ENCODE data around the gene MTCH2. TPM values are rescaled to one million over a fixed set of nuclear protein-coding genes. Genes with fewer than 3 reads are reported as not detected.

MTCH2 gene
- total and polyA plus RNA-seq, 10 donors, result 21.5 to 47.1 (median 36.5) TPM

GRCh38 chr11:47651818-47652469 is 9.6 kb upstream of the MTCH2 start:
- intact Hi-C loops (cut with DNase I; ENCODE audit: low total_unique reads), result no loop called here
- H3K9me3 ChIP-seq, result peaks cover 0 to 16% (median 8%) of the 10 kb centered on the region in 8 donors
- 93 to 100% (median 95%) methylated on average over 5 of the region's 5 CpGs for WGBS, 5 donors

DNA sequence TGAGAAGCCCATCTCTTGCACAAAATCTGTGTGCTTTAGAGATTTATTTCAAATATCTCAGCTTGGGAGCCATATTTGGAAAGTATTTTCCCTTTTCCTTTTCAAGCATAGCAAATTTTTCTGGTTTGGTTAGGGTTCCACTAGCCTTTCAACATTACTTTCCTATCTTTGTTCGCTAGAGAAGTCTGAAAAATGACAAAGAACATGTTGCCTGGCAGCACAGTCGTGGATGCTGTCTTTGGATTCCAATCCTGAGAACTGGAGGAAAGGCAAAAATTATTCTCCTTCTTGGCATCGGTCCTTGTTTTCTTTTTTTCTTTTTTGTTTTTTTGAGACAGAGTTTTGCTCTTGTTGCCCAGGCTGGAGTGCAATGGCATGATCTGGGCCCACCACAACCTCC is 6.9 kb upstream of the MTCH2 start:
- Histone ChIP-seq H3K4me1 (no peaks in the 10 kb centered on the region), H3K27ac (no peak overlapping the region), H3K36me3 (no peaks in the 10 kb centered on the region), H3K9me3 (peaks cover 0 to 16% (median 8%) of the 10 kb centered on the region in 8 donors), H3K27me3 (replicated peaks in 1 of 7) (no peaks in the 10 kb centered on the region), H3K4me3 (no peak overlapping the region)
- intact Hi-C loops (cut with DNase I; ENCODE audit: low total_unique reads), result no loop called here
- WGBS, 5 donors, result 83 to 91% (median 85%) methylated on average over 3 of the region's 3 CpGs
- TF ChIP-seq POLR2AphosphoS5 (IDR thresholded peaks at IDR 0.05), result no peak
- TF ChIP-seq CTCF (IDR thresholded peaks at IDR 0.05 in 8 of 11, conservative IDR thresholded peaks at IDR 0.05 in 3 of 11), result no peak
- no peak for TF ChIP-seq POLR2A (IDR thresholded peaks at IDR 0.05)
- DNase-seq, result no peak

More at GRCh38 chr11:47651818-47652469, 9.6 kb upstream of the MTCH2 start:
- H3K4me3 ChIP-seq, result no peak overlapping the region
- TF ChIP-seq POLR2AphosphoS5 (IDR thresholded peaks at IDR 0.05) (no peak), POLR2A (IDR thresholded peaks at IDR 0.05) (no peak), CTCF (IDR thresholded peaks at IDR 0.05 in 8 of 11, conservative IDR thresholded peaks at IDR 0.05 in 3 of 11) (no peak)
- H3K36me3 ChIP-seq, result no peaks in the 10 kb centered on the region
- H3K27ac ChIP-seq, result no peak overlapping the region
- H3K4me1 ChIP-seq, result no peaks in the 10 kb centered on the region
- no peak for DNase-seq
- no peaks in the 10 kb centered on the region for H3K27me3 ChIP-seq (replicated peaks in 1 of 7)

GRCh38 chr11:47646019-47646418 is 3.7 kb upstream of the MTCH2 start:
- WGBS, 5 donors, result 85 to 93% (median 92%) methylated on average over 6 of the region's 6 CpGs
- no peaks in the 10 kb centered on the region for H3K27me3 ChIP-seq (replicated peaks in 1 of 7)
- H3K36me3 ChIP-seq, result no peaks in the 10 kb centered on the region
- intact Hi-C loops (cut with DNase I; ENCODE audit: low total_unique reads), result no loop called here
- H3K27ac ChIP-seq, result no peak overlapping the region
- DNase-seq, result no peak
- no peaks in the 10 kb centered on the region for H3K9me3 ChIP-seq
- H3K4me3 ChIP-seq, result no peak overlapping the region
- H3K4me1 ChIP-seq, result peaks cover 4 to 18% (median 12%) of the 10 kb centered on the region in 6 donors
- TF ChIP-seq CTCF (IDR thresholded peaks at IDR 0.05 in 8 of 11, conservative IDR thresholded peaks at IDR 0.05 in 3 of 11), result no peak

- no peaks in the 10 kb centered on the region for H3K36me3 ChIP-seq
- no peaks in the 10 kb centered on the region for H3K27me3 ChIP-seq (replicated peaks in 1 of 7)
- no peak overlapping the region for H3K27ac ChIP-seq
- H3K4me3 ChIP-seq, result no peak overlapping the region
- DNase-seq, result no peak
- no peaks in the 10 kb centered on the region for H3K9me3 ChIP-seq
- no peak for TF ChIP-seq POLR2A (IDR thresholded peaks at IDR 0.05)
- no peak for TF ChIP-seq CTCF (IDR thresholded peaks at IDR 0.05 in 8 of 11, conservative IDR thresholded peaks at IDR 0.05 in 3 of 11)
- no peak for TF ChIP-seq POLR2AphosphoS5 (IDR thresholded peaks at IDR 0.05)
- peaks cover 4 to 24% (median 17%) of the 10 kb centered on the region in 6 donors for H3K4me1 ChIP-seq
- intact Hi-C loops (cut with DNase I; ENCODE audit: low total_unique reads), result no loop called here
- 77 to 91% (median 83%) methylated on average over 6 of the region's 6 CpGs for WGBS, 5 donors
Observed at GRCh38 chr11:47645500-47645899, 3.1 kb upstream of the MTCH2 start.

Measured in spleen (tissue), 11 donors.